B cell (primary cell): ENCODE results near the gene IL25. TPM values are rescaled to one million over a fixed set of nuclear protein-coding genes. Genes with fewer than 3 reads are reported as not detected.
"Not testable (repeated sequence)": the region's sequence is repeated elsewhere in the genome, so short reads cannot be mapped to it uniquely, and the experiment has no call there.

Experiments
- ATAC-seq: fragments of 200-7000 bp; cut with Tn5 transposase; one replicate; pipeline ENCODE4 v1.10.0; 2021; ENCODE audit warnings: low read depth, mild to moderate bottlenecking, moderate number of reproducible peaks, moderate library complexity
- CTCF ChIA-PET: fragments of 350-600 bp; sonication (Branson Sonifier 250); formaldehyde crosslinking; loops from one replicate; lab custom pipeline; 2021; ENCODE audit warnings: antibody characterized with exemption, inconsistent platforms; lab: Charles Lee
- POLR2A ChIA-PET: fragments of 350-600 bp; sonication (Branson Sonifier 250); formaldehyde crosslinking; loops from one replicate; lab custom pipeline; 2021; ENCODE audit warnings: antibody characterized with exemption; lab: Charles Lee
- DNase-seq: peaks from one replicate; pipeline ENCODE4 v3.0.0; 2013
- H2AFZ ChIP-seq: 2 replicates; pipeline ENCODE4 v1.6.1; 2012; ENCODE audit warnings: mild to moderate bottlenecking, low read depth, low read length; ENCODE audit not compliant: insufficient read depth, poor library complexity, severe bottlenecking
- H3K27ac ChIP-seq, 2 donors: 1 replicate in 1 of 2; 2 replicates in 1 of 2; pipeline ENCODE4 v1.5.1; 2012 to 2013; ENCODE audit warnings: low read length in 2 of 2, mild to moderate bottlenecking in 2 of 2, moderate library complexity in 1 of 2
- H3K27me3 ChIP-seq, 4 experiments: fragments of 200-600 bp in 1 of 4; sonication (generic) in 1 of 4; replicated peaks in 1 of 4; 1 replicate in 2 of 4; 2 replicates in 2 of 4; pipeline versions ENCODE4 v1.6.1 to v1.7.0; 2013 to 2016; ENCODE audit warnings: low read length in 3 of 4, mild to moderate bottlenecking in 2 of 4, mixed read lengths in 1 of 4, moderate library complexity in 1 of 4; ENCODE audit not compliant: insufficient read depth in 4 of 4, control insufficient read depth in 3 of 4; ENCODE audit errors: control extremely low read depth in 1 of 4
- H3K36me3 ChIP-seq, 2 experiments: replicated peaks in 1 of 2; 1 replicate in 1 of 2; 2 replicates in 1 of 2; pipeline versions ENCODE4 v1.6.1 to v1.7.1; 2013; ENCODE audit warnings: low read length in 1 of 2; ENCODE audit not compliant: insufficient read depth in 2 of 2, control insufficient read depth in 1 of 2; ENCODE audit errors: control extremely low read depth in 1 of 2, extremely low read depth in 1 of 2
- H3K4me1 ChIP-seq, 2 donors: fragments of 200-600 bp in 1 of 2; sonication (generic) in 1 of 2; 1 replicate in 1 of 2; 2 replicates in 1 of 2; pipeline versions ENCODE4 v1.5.1 to v1.6.1; 2013 to 2017; ENCODE audit warnings: low read length in 2 of 2; ENCODE audit not compliant: control insufficient read depth in 2 of 2, insufficient read depth in 2 of 2
- H3K4me2 ChIP-seq: replicated peaks from 2 replicates; pipeline ENCODE3; 2012; ENCODE audit warnings: mild to moderate bottlenecking, low read depth, low read length; ENCODE audit not compliant: poor library complexity, severe bottlenecking
- H3K4me3 ChIP-seq, 5 experiments: fragments of 200-600 bp in 1 of 5; sonication (generic) in 1 of 5; 1 replicate in 3 of 5; 2 replicates in 2 of 5; pipeline versions ENCODE4 v1.5.1 to v1.7.0; 2011 to 2016; ENCODE audit warnings: low read length in 4 of 5, mild to moderate bottlenecking in 4 of 5, low read depth in 2 of 5, control low read depth in 1 of 5, moderate library complexity in 1 of 5; ENCODE audit not compliant: insufficient read depth in 1 of 5; ENCODE audit errors: control extremely low read depth in 1 of 5, extremely low read depth in 1 of 5
- H3K79me2 ChIP-seq: fragments of 200-600 bp; sonication (generic); one replicate; pipeline ENCODE4 v1.6.0; 2016; ENCODE audit warnings: low read length; ENCODE audit not compliant: control insufficient read depth, insufficient read depth
- H3K9ac ChIP-seq: fragments of 200-600 bp; sonication (generic); 2 replicates; pipeline ENCODE4 v1.6.1; 2017; ENCODE audit warnings: mild to moderate bottlenecking, low read length, moderate library complexity
- H3K9me3 ChIP-seq, 3 donors: one replicate each; pipeline versions ENCODE4 v1.6.1 to v1.7.1; 2013; ENCODE audit warnings: low read length in 2 of 3; ENCODE audit not compliant: control insufficient read depth in 2 of 3, insufficient read depth in 1 of 3; ENCODE audit errors: control extremely low read depth in 1 of 3
- H4K20me1 ChIP-seq: 2 replicates; pipeline ENCODE4 v1.6.0; 2012; ENCODE audit warnings: mild to moderate bottlenecking, low read length; ENCODE audit not compliant: insufficient read depth, control insufficient read depth, poor library complexity, severe bottlenecking
- H3K27ac Mint-ChIP-seq: one replicate; pipeline ENCODE4 v1.8.0; 2021; ENCODE audit warnings: mixed read lengths
- H3K27me3 Mint-ChIP-seq: one replicate; pipeline ENCODE4 v1.8.0; 2021; ENCODE audit warnings: mixed read lengths
- H3K4me1 Mint-ChIP-seq: one replicate; pipeline ENCODE4 v1.8.0; 2021; ENCODE audit warnings: mixed read lengths
- H3K4me3 Mint-ChIP-seq: one replicate; pipeline ENCODE4 v1.8.0; 2021; ENCODE audit warnings: mixed read lengths
- H3K9me3 Mint-ChIP-seq: one replicate; pipeline ENCODE4 v1.8.0; 2022; ENCODE audit warnings: mixed read lengths; ENCODE audit not compliant: insufficient read depth
- CTCF ChIP-seq: fragments of 200-600 bp; IDR thresholded peaks from one replicate; pipeline ENCODE4 v1.8.0; 2022; ENCODE audit warnings: antibody characterized with exemption, mild to moderate bottlenecking
- EZH2 ChIP-seq: IDR thresholded peaks from 2 replicates; pipeline ENCODE4 v1.6.1; 2012; ENCODE audit warnings: borderline replicate concordance, low read depth, mild to moderate bottlenecking, moderate library complexity, low read length; ENCODE audit not compliant: insufficient read depth, poor library complexity, severe bottlenecking
- WGBS: methylation state at CpG from one replicate; pipeline ENCODE4 v1.1.5; 2013; ENCODE audit warnings: missing lambda C conversion rate; ENCODE audit not compliant: insufficient coverage; 5-methylcytosine and 5-hydroxymethylcytosine counted together
- intact Hi-C: fragments of 100-400 bp; cut with micrococcal nuclease; formaldehyde crosslinking; loops from one replicate; pipeline ENCODE4 v1.10.0; 2022
- polyA plus RNA-seq: library from polyadenylated mRNA; depleted of rRNA; stranded (reverse); fragments of >200 nt; gene quantifications from 2 replicates; pipeline ENCODE4 v1.2.3, GENCODE V29; 2012
- total RNA-seq, 2 donors: library from RNA; stranded (reverse); fragments of 120-200 nt in 1 of 2; gene quantifications; 1 replicate in 1 of 2; 2 replicates in 1 of 2; pipeline versions ENCODE4 v1.2.3 to v1.2.4, GENCODE V29; 2013 to 2022

The IL25 gene
- total and polyA plus RNA-seq, 2 donors (not counting 1 experiment from before 2014, with no cell fraction given): not detected

GRCh38 chr14:23388996-23389395 is 16.4 kb downstream of the IL25 start:
- CTCF ChIA-PET: interaction anchor here (2.6 kb wide), 1 partner anchor 9 kb away, joined by 13 read pairs; no protein-coding TSS in a partner anchor
- Histone ChIP-seq H3K27me3 (peaks cover 0 to 12% (median 0%) of the 10 kb centered on the region in 4 experiments), H3K27ac (no peak overlapping the region), H4K20me1 (no peaks in the 10 kb centered on the region), H3K9me3 (no peaks in the 10 kb centered on the region), H3K36me3 (no peaks in the 10 kb centered on the region), H3K9ac (no peak overlapping the region), H3K4me3 (no peak overlapping the region), H3K79me2 (no peaks in the 10 kb centered on the region), H2AFZ (no peak overlapping the region), H3K4me2 (no peak overlapping the region), H3K4me1 (no peaks in the 10 kb centered on the region)
- Mint-ChIP-seq H3K4me3 (no peak overlapping the region), H3K9me3 (no peaks in the 10 kb centered on the region), H3K4me1 (no peaks in the 10 kb centered on the region), H3K27me3 (peaks cover 32% of the 10 kb centered on the region), H3K27ac (no peak overlapping the region)
- POLR2A ChIA-PET: no interaction called here
- no peak for DNase-seq
- 100% methylated on average over 2 of the region's 8 CpGs for WGBS
- intact Hi-C loops: no loop called here
- ATAC-seq: no peak
- no peak for TF ChIP-seq EZH2
- TF ChIP-seq CTCF: no peak

- Histone ChIP-seq H4K20me1 (no peaks in the 10 kb centered on the region), H3K79me2 (no peaks in the 10 kb centered on the region), H3K9me3 (no peaks in the 10 kb centered on the region), H3K4me1 (no peaks in the 10 kb centered on the region), H3K9ac (no peak overlapping the region), H3K27me3 (peaks cover 0 to 12% (median 0%) of the 10 kb centered on the region in 4 experiments), H3K27ac (no peak overlapping the region), H3K4me3 (no peak overlapping the region), H2AFZ (no peak overlapping the region), H3K4me2 (no peak overlapping the region), H3K36me3 (no peaks in the 10 kb centered on the region)
- ChIA-PET CTCF (interaction anchor here (2.6 kb wide), 1 partner anchor 10 kb away, joined by 13 read pairs; no protein-coding TSS in a partner anchor), POLR2A (no interaction called here)
- Mint-ChIP-seq H3K4me1 (no peaks in the 10 kb centered on the region), H3K27me3 (peaks cover 36% of the 10 kb centered on the region), H3K27ac (peak overlapping the region; percentile 29), H3K4me3 (no peak overlapping the region), H3K9me3 (no peaks in the 10 kb centered on the region)
- ATAC-seq (no peak), DNase-seq (no peak)
- 77% methylated on average over 12 of the region's 12 CpGs for WGBS
- intact Hi-C loops: no loop called here
- no peak for TF ChIP-seq EZH2
- no peak for TF ChIP-seq CTCF
Measured at GRCh38 chr14:23389396-23389795, 16.8 kb downstream of the IL25 start.

- DNase-seq, H3K4me2 ChIP-seq, H3K27ac ChIP-seq, POLR2A ChIA-PET, intact Hi-C loops, H3K9me3 ChIP-seq, H3K36me3 ChIP-seq, H3K9ac ChIP-seq, H3K4me3 ChIP-seq, ATAC-seq, H3K9me3 Mint-ChIP-seq, H2AFZ ChIP-seq, H4K20me1 ChIP-seq, H3K4me1 Mint-ChIP-seq, H3K4me3 Mint-ChIP-seq, H3K4me1 ChIP-seq, H3K79me2 ChIP-seq, H3K27ac Mint-ChIP-seq: not testable (repeated sequence)
- H3K27me3 ChIP-seq: peaks cover 0 to 12% (median 0%) of the 10 kb centered on the region in 4 experiments
- H3K27me3 Mint-ChIP-seq: peaks cover 38% of the 10 kb centered on the region
- CTCF ChIA-PET: interaction anchor here (2.6 kb wide), 1 partner anchor 10 kb away, joined by 13 read pairs; no protein-coding TSS in a partner anchor
- no CpG with 5 or more reads among the region's 19 CpGs for WGBS
Measured at GRCh38 chr14:23389871-23390270, 17.3 kb downstream of the IL25 start.
